ENCODE measurements around the gene BRMS1L. TPM values are rescaled to one million over a fixed set of nuclear protein-coding genes. Genes with fewer than 3 reads are reported as not detected.

Gene BRMS1L
- total RNA-seq, 4 donors from 2014 or later = 4.8 to 11.7 (median 8.3) TPM

- Histone ChIP-seq H3K27ac (no peak overlapping the region), H3K4me1 (peaks cover 0 to 3% (median 0%) of the 10 kb centered on the region in 4 donors), H3K36me3 (no peaks in the 10 kb centered on the region), H3K27me3 (no peaks in the 10 kb centered on the region), H3K4me3 (no peak overlapping the region), H3K9me3 (peaks cover 0 to 5% (median 0%) of the 10 kb centered on the region in 4 donors)
- 86% methylated on average over 2 of the region's 2 CpGs for WGBS, 2 donors
- DNase-seq (ENCODE audit: low spot score in 2 of 2) = no peak
- no peak for TF ChIP-seq POLR2A (IDR thresholded peaks at IDR 0.05)
- no peak for TF ChIP-seq EP300 (IDR thresholded peaks at IDR 0.05)
- no peak for TF ChIP-seq CTCF (IDR thresholded peaks at IDR 0.05)
These were observed 39.3 kb upstream of the BRMS1L start for GRCh38 chr14:35786856-35787255.

- no peaks in the 10 kb centered on the region for H3K27me3 ChIP-seq
- DNase-seq (ENCODE audit: low spot score in 2 of 2) = no peak
- H3K4me3 ChIP-seq = no peak overlapping the region
- whole genome bisulfite sequencing, 2 donors = 90 to 91% methylated on average over 4 of the region's 4 CpGs
- TF ChIP-seq POLR2A (IDR thresholded peaks at IDR 0.05) = no peak
- TF ChIP-seq EP300 (IDR thresholded peaks at IDR 0.05) = no peak
- no peak for TF ChIP-seq CTCF (IDR thresholded peaks at IDR 0.05)
- H3K27ac ChIP-seq = no peak overlapping the region
- H3K36me3 ChIP-seq = no peaks in the 10 kb centered on the region
- peaks cover 0 to 3% (median 0%) of the 10 kb centered on the region in 4 donors for H3K4me1 ChIP-seq
- H3K9me3 ChIP-seq = no peaks in the 10 kb centered on the region
These were observed 36.5 kb upstream of the BRMS1L start for GRCh38 chr14:35789651-35790050.

GRCh38 chr14:35797796-35798195 lies 28.3 kb upstream of the BRMS1L start:
- Histone ChIP-seq H3K27me3 (no peaks in the 10 kb centered on the region), H3K9me3 (no peaks in the 10 kb centered on the region), H3K4me3 (no peak overlapping the region), H3K4me1 (peaks cover 0 to 20% (median 0%) of the 10 kb centered on the region in 4 donors), H3K36me3 (no peaks in the 10 kb centered on the region), H3K27ac (no peak overlapping the region)
- WGBS, 2 donors = 93 to 98% methylated on average over 6 of the region's 6 CpGs
- DNase-seq (ENCODE audit: low spot score in 2 of 2) = no peak
- TF ChIP-seq CTCF (IDR thresholded peaks at IDR 0.05) (no peak), POLR2A (IDR thresholded peaks at IDR 0.05) (no peak), EP300 (IDR thresholded peaks at IDR 0.05) (no peak)

GRCh38 chr14:35806006-35806907 lies 19.9 kb upstream of the BRMS1L start:
- peaks cover 0 to 6% (median 0%) of the 10 kb centered on the region in 3 donors for H3K36me3 ChIP-seq
- no peak for DNase-seq (ENCODE audit: low spot score in 2 of 2)
- peaks cover 0 to 51% (median 13%) of the 10 kb centered on the region in 4 donors for H3K4me1 ChIP-seq
- no peaks in the 10 kb centered on the region for H3K27me3 ChIP-seq
- no peaks in the 10 kb centered on the region for H3K9me3 ChIP-seq
- H3K4me3 ChIP-seq = no peak overlapping the region
- TF ChIP-seq POLR2A (IDR thresholded peaks at IDR 0.05) (no peak), CTCF (IDR thresholded peaks at IDR 0.05) (no peak), EP300 (IDR thresholded peaks at IDR 0.05) (no peak)
- WGBS, 2 donors = 58 to 63% methylated on average over 2 of the region's 2 CpGs
- H3K27ac ChIP-seq = no peak overlapping the region
